ENCODE measurements around the gene BRME1.
"Not testable (repeated sequence)": the region's sequence is repeated elsewhere in the genome, so short reads cannot be mapped to it uniquely, and the experiment has no call there.

Gene BRME1

DNA sequence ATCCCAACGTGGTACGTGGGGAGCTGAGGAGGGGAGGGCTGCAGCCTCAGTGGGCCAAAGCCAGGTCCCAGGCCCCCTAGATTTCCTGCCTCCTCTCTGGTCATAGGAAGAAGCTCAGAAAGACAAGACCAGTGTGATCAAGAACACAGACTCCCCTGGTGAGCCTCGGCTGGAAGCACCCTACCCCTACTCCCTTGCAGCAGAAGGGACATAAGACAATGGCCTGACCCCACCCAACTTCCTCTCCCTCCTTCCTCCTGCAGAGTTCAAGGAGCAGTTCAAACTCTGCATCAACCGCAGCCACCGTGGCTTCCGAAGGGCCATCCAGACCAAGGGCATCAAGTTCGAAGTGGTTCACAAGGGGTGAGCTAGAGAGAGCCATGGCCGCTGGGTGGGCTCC is 20.8 kb upstream of the BRME1 start:
- DNase-seq (ENCODE audit: low read depth in 3 of 3, low spot score in 1 of 3): no peak

DNA sequence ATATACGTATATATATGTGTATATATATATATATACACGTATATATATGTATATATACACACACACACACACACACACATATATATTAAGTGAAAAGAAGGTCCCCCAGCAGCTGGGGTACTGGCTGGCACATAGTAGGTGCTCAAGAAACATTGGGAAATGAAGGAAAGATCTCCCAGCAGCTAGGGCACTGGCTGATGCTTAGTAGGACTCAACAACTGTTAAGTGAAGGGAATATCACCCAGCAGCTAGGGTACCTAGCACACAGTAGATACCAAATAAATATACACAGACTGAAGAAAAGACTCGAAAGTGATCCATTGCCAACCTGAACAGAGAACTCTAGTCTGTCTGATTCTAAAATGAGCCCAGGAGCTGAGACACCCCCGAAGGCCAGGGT is 20.1 kb upstream of the BRME1 start:
- no peak for DNase-seq (ENCODE audit: low read depth in 3 of 3, low spot score in 1 of 3)

DNA sequence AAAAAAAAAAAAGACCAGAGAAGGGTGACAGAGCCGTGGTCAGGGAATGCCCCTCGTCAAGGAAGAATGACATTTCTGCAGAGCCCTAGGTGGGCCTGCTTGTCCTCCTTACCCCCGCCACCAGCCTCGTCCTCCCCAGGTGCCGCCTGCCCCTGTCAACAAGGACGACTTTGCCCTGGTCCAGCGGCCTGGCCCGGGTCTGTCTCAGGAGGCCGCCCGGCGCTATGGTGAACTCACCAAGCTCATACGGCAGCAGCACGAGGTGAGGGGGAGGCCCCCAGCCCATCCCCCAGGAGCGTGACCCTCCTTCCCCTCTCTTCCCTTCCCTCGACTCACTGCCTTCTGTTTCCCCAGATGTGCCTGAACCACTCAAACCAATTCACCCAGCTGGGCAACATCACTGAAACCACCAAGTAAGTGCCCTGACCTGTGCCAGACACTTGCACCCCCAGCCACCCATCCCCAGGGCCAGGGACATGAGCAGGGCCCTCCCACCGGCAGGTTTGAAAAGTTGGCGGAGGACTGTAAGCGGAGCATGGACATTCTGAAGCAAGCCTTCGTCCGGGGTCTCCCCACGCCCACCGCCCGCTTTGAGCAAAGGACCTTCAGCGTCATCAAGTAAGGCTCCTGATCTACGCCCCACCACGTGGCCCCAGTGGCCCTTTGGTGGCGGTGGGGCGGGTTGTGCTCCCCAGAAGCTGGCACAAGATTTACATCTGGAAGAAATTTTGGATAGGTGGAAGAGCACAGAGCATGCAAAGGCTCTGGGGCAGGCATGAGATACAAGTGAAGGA is 17.5 kb upstream of the BRME1 start:
- DNase-seq (ENCODE audit: low read depth in 3 of 3, low spot score in 1 of 3): no peak

DNA sequence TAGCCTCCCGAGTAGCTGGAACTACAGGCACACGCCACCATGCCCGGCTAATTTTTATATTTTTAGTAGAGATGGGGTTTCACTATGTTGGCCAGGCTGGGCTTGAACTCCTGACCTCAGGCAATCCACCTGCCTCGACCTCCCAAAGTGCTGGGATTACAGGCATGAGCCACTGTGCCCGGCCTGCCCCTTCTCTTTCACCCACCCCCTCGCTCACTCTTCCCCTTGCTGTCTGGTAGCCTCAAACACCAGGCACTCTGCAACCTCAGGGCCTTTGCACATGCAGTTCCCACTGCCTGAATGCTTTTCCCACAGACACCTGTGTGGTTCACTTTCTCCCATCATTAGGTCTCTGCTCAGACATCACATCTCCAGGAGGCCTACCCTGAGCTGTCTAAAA is 16.2 kb upstream of the BRME1 start:
- DNase-seq (ENCODE audit: low read depth in 3 of 3, low spot score in 1 of 3): not testable (repeated sequence)

DNA sequence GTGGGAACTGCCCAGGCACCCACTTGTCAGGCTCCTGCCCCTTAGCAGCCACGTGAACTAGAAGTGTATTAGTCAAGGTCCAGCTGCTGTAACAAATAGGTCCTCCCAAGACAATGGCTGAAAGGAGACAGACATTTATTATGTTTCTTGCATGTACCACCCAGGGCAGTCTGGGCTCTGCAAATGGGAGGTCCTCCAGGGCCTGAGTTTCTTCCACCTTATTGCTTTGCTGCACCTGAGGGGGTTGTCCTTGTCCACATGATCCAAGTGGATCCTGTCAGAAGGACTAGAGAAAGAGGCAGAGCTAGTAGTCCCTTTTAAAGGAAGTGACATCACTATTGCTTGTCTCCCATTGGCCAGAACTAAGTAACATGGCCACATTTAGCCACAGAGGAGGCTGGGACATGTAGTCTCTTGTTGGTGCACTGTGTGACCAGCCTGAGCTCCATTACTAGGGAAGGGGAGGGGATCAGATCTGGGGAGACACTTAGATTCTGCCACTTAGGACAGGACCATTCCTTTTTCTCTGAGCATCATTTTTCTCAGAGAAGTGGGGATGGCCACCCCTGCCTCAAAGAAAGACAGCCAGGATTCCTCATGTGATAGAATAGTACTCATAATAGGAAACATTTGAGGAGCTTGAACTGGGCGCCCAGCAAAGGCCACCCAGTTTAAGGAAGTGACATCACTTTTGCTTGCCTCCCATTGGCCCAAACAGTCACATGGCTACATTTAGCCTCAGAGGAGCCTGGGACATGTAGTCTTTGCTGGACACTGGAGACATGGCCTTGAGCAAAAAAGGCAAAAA is 15.2 kb upstream of the BRME1 start:
- no peak for DNase-seq (ENCODE audit: low read depth in 3 of 3, low spot score in 1 of 3)

DNA sequence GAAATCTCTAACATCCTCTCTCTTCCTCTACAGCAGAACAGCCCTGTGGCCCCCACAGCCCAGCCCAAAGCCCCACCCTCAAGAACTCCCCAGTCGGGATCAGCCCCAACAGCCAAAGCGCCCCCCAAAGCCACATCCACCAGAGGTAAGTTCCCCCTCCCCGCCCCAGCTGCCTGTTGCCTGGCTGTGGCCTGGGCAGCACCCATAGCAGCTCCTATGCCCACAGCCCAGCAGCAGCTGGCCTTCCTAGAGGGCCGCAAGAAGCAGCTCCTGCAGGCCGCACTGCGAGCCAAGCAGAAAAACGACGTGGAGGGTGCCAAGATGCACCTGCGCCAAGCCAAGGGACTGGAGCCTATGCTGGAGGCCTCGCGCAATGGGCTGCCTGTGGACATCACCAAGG is 14.6 kb upstream of the BRME1 start:
- no peak for DNase-seq (ENCODE audit: low read depth in 3 of 3, low spot score in 1 of 3)

DNA sequence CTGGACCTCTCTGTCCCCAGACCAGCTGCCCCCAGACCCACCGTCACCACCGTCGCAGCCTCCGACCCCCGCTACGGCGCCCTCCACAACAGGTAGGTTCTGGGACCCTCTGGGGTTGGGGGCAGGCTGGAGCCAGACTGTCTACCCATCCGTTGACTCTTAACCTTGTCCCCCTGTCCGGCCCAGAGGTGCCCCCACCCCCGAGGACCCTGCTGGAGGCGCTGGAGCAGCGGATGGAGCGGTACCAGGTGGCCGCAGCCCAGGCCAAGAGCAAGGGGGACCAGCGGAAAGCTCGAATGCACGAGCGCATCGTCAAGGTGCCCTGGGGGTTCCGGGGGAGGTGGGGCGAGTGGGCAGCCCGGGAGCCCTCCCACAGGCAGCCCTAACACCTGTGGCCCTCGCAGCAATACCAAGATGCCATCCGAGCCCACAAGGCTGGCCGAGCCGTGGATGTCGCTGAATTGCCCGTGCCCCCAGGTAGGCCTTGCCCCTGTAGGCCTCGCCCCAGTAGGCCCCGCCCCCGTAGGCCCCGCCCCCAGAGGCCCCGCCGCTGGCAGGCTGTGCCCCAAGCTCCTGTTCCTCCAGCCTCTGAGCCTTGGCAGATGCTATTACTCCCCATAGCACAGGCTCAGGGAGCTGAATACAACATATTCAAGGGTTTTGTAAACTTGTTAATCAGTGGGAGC is 13.0 kb upstream of the BRME1 start:
- no peak for DNase-seq (ENCODE audit: low read depth in 3 of 3, low spot score in 1 of 3)

DNA sequence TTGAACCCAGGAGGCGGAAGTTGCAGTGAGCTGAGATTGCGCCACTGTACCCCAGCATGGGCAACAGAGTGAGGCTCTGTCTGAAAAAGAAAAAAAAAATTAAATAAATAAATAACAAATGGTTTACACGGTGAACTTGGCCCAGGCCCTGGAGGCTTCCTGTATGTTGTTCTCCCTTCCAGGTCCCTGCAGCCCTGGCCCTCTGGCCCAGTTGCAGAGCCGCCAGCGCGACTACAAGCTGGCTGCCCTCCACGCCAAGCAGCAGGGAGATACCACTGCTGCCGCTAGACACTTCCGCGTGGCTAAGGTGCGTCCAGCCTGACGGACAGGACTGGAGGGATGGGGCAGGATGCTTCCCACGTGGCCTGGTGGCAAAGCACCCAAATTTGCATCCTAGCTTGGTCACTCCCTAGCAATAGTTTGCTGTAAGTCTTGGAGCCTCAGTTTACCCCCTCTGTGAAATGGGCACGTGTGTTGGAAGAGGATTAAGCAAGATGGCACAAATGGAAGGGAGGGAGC is 12.0 kb upstream of the BRME1 start:
- DNase-seq (ENCODE audit: low read depth in 3 of 3, low spot score in 1 of 3): no peak

DNA sequence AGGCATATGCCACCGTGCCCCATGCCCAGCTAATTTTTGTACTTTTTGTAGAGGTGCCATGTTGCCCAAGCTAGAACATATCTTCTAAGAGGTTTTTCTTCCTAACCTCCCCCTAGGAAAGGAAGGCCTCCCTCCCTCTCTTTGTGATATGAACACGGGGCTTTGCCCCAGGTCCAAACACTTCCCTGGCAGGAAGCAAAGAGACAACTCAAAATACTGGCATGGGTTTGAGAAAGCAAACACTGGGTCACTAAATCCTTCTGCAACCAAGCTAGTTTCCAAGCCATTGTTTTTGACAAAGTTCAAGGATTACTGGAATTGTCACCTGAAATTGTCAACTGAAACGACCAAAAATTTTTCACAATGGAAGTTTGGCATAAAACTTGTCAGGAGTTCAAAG is 8.9 kb upstream of the BRME1 start:
- no peak for DNase-seq (ENCODE audit: low read depth in 3 of 3, low spot score in 1 of 3)

DNA sequence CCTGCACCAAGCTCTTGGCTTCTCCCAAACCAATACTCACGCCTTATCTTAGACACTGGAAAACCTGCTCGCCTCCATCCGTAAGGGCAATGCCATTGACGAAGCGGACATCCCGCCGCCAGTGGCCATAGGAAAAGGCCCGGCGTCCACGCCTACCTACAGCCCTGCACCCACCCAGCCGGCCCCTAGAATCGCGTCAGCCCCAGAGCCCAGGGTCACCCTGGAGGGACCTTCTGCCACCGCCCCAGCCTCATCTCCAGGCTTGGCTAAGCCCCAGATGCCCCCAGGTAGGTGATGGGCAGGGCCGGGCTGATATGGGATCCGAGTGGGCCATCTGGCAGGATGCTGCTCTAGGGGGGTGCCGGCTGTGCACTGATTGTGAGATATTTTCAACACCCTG is 7.4 kb upstream of the BRME1 start:
- no peak for DNase-seq (ENCODE audit: low read depth in 3 of 3, low spot score in 1 of 3)

DNA sequence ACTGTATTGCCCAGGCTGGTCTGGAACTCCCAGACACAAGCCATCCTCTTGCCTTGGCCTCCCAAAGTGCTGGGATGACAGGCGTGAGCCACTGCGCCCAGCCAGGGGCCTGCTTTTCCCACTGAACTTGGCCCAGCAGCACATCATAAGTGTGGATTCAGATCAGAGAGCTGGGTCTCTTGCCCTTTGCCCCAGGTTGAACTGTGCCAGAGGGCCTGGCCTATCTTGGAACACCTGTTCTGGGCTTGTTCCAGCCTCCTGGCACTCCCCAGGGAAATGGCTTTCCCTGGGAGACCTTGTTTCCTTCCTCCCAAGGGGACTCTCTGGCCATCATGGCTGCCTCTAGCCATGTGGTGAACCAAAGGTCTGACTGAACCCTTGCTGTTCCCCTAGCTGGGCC is 3.5 kb upstream of the BRME1 start:
- no peak for DNase-seq (ENCODE audit: low read depth in 3 of 3, low spot score in 1 of 3)

DNA sequence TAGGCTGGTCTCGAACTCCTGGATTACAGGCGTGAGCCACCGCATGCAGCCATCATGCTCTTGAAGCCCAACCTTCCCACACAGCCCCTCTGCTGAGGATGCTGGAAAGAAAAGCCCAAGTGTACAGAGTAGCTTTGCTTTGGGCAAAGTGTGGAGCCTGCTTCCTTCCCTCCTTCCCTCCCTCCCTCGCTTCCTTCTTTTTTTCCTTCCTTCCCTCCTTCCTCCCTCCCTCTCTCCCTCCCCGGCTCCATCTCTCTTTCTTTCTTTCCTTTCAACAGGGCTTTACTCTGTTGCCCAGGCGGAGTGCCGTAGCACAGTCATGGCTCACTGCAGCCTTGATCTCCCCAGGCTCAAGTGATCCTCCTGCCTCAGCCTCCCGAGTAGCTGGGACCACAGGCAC is 2.8 kb upstream of the BRME1 start:
- DNase-seq (ENCODE audit: low read depth in 3 of 3, low spot score in 1 of 3): no peak

DNA sequence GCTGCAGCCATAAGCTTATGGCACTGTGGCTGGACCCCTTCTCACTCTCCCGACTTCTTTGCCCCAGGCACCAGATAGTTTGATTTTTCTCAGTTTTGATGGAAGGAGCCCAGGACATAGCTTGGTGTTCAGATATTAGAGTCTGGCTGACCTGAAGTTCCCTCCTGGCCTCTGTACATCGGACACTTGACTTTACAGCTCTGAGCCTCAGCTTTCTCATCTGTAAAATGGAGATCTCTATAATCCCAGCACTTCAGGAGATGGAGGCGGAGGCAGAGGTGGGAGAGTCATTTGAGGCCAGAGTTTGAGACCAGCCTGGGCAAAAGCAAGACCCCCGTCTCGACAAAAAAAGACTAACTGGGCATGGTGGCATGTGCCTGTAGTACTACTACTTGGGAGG is 993 bp upstream of the BRME1 start:
- DNase-seq (ENCODE audit: low read depth in 3 of 3, low spot score in 1 of 3): no peak

DNA sequence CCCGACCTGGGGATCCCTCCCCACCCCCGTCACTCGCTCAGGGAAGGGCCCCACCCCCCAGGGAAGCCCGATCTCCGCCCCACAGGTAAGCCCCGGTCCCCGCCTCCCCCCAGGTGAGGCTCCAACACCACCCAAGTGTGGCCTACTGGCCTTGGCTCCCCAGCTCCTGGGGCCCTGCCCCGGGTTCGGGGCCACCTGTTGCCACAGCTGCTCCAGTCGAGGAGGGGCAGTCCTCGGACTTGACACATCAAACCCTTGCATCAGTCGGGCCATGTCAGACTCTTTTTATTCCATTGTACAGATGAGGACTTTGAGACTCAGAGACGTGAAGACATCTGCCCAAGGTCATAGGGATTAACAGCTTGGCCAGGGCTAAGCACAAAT is 596 bp upstream of the BRME1 start:
- peak in 1 of 3 donors; percentile 24 for DNase-seq (ENCODE audit: low read depth in 3 of 3, low spot score in 1 of 3)

DNA sequence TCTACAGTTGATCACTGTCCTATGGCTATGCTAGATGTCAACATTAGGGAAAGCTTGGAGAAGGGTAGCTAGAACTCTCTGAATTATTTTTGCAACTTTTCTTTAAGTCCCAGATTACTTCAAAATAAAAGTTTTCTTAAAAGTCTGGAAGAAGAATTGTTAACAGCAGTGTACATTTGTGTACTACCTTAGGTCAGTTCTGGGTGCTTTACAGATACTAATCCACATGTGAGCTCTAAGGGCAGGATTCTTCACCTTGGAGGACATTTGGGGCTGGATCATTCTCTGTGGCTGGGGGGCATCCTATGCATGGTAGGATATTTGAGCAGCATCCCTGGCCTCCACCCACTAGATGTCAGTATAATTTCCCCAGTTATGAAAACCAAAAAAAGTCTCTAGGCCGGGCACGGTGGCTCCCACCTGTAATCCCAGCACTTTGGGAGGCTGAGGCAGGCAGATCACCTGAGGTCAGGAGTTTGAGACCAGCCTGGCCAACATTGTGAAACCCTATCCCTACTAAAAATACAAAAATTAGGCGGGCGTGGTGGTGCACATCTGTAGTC is 2.8 kb downstream of the BRME1 start:
- no peak for DNase-seq (ENCODE audit: low read depth in 3 of 3, low spot score in 1 of 3)

DNA sequence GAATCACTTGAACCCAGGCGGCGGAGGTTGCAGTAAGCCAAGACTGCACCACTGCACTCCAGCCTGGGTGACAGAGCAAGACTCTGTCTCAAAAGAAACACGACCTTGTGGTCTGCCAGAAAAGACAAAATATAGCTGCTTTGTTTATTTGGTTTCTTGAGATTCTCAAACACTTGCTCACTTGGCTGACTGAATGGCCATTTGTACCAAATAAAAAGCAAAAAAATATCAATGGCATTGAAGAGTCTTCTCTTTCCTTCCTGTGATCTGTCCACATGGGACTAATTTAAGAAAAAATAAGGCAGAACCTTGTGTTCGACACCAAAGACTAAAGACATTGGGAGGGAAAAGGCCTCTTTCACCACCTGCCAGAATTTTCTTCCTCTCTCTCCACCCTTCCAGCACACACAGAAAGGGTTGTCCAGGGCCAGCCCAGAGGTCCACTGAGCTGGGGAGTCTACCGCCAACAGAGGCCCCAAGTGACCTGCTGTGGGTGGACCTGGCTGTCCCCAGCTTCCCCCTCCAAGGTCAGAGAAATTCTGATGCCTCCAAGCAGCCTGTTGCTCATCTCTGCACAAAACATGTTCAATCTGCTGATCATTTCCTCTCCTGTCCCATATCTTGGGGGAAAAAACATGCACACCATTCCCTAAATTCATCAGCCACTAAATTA is 5.9 kb downstream of the BRME1 start:
- DNase-seq (ENCODE audit: low read depth in 3 of 3, low spot score in 1 of 3): no peak

DNA sequence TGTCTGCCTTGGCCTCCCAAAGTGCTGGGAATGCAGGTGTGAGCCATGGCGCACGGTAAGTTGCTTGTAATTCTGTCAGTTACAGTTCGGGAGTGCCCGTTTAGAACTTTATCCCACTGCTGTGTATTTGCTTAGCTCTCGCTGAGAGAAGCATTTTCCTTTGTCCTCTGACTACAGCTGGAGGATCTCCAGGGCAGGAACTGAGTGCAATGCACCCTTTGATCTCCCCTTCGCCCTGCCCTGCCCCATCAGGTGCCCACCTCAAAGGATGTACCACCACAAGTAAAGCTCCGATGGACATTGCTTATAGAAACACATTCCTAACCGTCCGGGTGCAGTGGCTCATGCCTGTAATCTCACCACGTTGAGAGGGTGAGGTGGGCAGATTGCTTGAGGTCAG is 6.5 kb downstream of the BRME1 start:
- no peak for DNase-seq (ENCODE audit: low read depth in 3 of 3, low spot score in 1 of 3)

DNA sequence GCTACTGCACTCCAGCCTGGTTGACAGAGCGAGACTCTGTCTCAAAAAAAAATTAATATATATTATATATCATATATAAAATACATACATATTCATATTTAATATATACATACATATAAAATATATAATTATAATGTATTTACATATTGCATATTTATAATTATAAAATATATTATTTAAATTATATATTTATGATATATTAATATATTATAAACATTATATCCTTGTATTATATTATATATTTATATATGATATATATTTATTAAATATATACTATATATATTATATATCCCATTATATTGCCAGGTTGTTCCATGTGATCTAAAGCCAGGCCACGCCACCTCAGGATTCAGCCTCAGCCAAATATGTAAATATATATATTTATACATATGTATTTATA is 9.7 kb downstream of the BRME1 start:
- no peak for DNase-seq (ENCODE audit: low read depth in 3 of 3, low spot score in 1 of 3)

DNA sequence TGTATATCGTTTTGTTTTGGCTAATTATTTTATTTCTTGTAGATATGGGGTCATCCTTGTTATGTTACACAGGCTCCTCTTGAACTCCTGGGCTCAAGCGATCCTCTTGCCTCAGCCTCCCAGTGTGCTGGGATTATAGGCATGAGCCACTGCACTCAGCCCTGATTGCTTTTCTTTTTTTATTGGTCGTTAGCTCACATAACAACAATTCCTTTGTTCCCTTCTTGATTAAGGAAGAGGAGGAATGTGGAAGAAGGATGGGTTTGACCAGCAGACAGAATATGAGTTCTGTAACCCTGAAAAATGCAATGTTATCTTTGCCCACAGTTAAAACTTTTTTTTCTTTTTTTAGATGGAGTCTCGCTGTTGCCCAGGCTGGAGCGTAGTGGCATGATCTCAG is 11.4 kb downstream of the BRME1 start:
- DNase-seq (ENCODE audit: low read depth in 3 of 3, low spot score in 1 of 3): no peak

DNA sequence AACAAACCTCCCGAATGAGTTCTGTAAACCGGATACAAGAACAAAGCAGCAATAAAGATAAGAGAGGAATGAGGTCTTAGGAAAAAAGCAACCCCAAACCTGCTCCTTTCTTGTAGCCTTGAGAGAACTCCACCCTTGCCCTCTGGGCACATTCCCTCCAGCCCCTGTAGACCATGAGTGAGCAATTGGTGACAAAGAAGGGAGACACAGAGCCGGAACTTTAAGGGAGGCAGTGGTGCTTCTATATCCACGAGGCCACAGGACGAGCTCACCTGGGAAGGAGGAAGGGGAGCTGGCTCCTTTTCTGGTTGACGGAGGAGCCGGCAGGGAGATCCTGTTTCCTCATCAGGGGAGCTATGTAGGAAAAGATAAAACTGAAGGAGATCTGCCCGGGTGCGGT is 13.0 kb downstream of the BRME1 start:
- DNase-seq (ENCODE audit: low read depth in 3 of 3, low spot score in 1 of 3): no peak

DNA sequence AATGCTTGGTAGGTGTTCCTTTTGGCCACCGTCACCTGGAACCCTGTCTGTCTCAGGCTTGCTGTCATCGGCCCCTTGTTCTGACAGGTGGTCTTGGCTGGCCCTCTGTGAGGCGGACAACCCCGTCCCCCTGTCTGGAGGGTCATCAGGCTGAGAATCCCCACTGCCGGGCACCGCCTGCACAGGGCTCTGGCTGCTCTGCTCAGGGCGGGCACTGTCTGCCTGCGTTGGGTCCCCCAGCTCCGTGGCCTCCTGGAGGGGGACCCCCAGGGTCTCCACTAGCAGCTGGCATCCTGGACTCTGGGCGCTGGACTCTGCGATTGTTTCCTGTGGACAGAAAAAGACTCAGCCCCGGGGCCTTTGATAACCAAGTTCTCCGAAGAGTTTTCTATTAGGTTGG is 15.8 kb downstream of the BRME1 start:
- DNase-seq (ENCODE audit: low read depth in 3 of 3, low spot score in 1 of 3): no peak
